Measurements from ENCODE around the gene PRXL2A.
A peak's percentile ranks its signal among the peaks of the same experiment; 100 is the strongest.
"Not testable (repeated sequence)": the region's sequence is repeated elsewhere in the genome, so short reads cannot be mapped to it uniquely, and the experiment has no call there.

PRXL2A gene

DNA sequence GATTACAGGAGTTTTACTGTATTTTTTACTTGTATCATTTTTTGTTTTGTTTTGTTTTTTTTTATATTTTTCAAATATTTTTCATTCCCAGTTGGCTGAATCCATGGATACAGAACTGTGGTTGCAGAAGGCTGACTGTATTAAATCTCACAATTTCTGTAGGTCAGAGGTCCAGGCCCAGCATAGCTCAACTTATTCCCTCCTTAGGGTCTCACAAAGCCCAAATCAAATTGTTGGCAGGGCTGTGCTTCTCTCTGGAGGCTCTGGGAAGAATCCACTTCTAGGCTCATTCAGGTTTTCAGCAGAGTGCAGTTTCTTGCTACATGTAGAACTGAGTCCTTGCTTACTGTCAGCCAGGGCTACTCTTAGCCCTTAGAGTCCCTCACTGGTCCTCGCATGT lies 68.3 kb downstream of the PRXL2A start:
- H3K4me3 ChIP-seq (replicated peaks; ENCODE audit: low read depth, low read length) = no peak overlapping the region
- DNase-seq (ENCODE audit: extremely low read depth, low read depth) = no peak
- TF ChIP-seq, protein P1, sequence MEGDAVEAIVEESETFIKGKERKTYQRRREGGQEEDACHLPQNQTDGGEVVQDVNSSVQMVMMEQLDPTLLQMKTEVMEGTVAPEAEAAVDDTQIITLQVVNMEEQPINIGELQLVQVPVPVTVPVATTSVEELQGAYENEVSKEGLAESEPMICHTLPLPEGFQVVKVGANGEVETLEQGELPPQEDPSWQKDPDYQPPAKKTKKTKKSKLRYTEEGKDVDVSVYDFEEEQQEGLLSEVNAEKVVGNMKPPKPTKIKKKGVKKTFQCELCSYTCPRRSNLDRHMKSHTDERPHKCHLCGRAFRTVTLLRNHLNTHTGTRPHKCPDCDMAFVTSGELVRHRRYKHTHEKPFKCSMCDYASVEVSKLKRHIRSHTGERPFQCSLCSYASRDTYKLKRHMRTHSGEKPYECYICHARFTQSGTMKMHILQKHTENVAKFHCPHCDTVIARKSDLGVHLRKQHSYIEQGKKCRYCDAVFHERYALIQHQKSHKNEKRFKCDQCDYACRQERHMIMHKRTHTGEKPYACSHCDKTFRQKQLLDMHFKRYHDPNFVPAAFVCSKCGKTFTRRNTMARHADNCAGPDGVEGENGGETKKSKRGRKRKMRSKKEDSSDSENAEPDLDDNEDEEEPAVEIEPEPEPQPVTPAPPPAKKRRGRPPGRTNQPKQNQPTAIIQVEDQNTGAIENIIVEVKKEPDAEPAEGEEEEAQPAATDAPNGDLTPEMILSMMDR (IDR thresholded peaks at IDR 0.05; ENCODE audit: low read depth, low read length, missing control alignments) = no peak

DNA sequence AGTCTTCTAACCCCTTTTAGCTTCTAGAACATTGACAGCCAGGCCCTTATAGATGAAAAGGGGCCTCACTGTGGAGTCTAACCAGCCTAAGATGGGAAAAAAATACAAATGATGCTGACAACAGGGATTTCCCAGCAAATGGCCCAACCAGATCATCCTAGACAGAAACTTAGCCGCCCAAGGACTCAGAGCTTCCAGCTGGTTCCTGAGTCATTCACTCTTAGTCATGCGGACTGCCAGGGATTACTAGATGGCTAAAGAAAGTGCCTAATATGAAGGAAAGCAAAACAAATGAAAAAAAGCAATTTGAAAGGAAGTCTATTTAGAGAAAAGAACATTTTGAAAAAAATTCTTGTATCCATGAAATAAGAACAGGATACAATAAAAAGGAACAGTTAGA lies 69.5 kb downstream of the PRXL2A start:
- DNase-seq (ENCODE audit: extremely low read depth, low read depth) = peak; percentile 63
- TF ChIP-seq, protein P1 (IDR thresholded peaks at IDR 0.05; ENCODE audit: low read depth, low read length, missing control alignments) = no peak
- H3K4me3 ChIP-seq (replicated peaks; ENCODE audit: low read depth, low read length) = no peak overlapping the region

DNA sequence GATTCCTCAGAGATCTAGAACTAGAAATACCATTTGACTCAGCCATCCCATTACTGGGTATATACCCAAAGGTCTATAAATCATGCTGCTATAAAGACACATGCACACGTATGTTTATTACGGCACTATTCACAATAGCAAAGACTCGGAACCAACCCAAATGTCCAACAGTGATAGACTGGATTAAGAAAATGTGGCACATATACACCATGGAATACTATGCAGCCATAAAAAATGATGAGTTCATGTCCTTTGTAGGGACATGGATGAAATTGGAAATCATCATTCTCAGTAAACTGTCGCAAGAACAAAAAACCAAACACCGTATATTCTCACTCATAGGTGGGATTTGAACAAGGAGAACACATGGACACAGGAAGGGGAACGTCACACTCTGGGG lies 72.0 kb downstream of the PRXL2A start:
- H3K4me3 ChIP-seq (replicated peaks; ENCODE audit: low read depth, low read length); DNase-seq (ENCODE audit: extremely low read depth, low read depth): not testable (repeated sequence)

DNA sequence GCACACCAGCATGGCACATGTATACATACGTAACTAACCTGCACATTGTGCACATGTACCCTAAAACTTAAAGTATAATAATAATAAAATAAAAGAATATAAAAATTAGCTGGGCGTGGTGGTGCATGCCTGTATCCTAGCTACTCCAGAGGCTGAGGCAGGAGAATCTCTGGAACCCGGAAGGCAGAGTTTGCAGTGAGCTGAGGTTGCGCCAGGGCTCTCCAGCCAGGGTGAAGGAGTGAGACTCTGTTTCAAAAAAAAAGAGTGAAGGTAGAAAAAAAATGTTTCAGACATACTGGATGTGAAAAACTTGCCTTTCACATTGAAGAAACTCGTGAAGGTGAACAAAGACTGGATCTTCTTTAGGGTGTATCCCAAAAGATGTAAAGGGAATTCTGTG lies 72.5 kb downstream of the PRXL2A start:
- no peak overlapping the region for H3K4me3 ChIP-seq (replicated peaks; ENCODE audit: low read depth, low read length)
- TF ChIP-seq, protein P1 (IDR thresholded peaks at IDR 0.05; ENCODE audit: low read depth, low read length, missing control alignments) = no peak
- no peak for DNase-seq (ENCODE audit: extremely low read depth, low read depth)

DNA sequence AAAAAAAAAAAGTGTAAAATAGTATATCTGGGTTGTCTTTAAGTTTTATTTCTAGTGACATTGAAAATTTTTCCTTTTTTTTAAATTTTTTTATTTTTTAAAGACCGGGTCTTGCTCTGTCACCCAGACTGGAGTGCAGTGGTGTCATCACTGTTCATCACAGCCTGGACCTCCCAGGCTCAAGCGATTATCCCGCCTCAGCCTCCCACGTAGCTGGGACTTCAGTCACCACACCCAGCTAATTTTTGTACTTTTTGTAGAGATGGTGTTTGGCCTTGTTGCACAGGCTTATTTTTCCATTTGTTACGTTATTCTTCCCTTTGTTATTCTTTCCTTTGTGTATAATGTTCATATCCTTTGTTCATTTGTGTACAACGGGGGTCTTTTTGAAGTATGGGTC lies 75.9 kb downstream of the PRXL2A start:
- no peak for DNase-seq (ENCODE audit: extremely low read depth, low read depth)
- TF ChIP-seq, protein P1 (IDR thresholded peaks at IDR 0.05; ENCODE audit: low read depth, low read length, missing control alignments) = no peak
- H3K4me3 ChIP-seq (replicated peaks; ENCODE audit: low read depth, low read length) = no peak overlapping the region

DNA sequence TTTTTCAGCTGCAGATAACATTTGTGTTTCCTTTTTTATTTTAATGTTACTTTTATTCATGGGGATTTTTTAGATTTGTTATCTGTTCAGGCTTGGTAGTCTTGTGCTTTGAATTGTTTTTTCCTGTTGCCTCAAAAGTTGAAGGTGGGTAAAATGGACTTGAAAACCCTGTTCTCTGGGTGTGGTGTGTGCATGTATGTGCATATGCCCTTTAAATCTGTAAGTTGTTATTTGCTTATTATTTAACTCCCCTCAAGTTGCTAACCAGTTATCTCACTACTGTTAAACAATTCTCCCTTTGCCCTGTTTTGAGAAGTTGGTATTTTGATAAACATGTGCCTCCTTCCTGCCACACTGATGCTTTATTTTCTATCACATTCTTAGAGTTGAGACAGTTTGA lies 76.3 kb downstream of the PRXL2A start:
- no peak for DNase-seq (ENCODE audit: extremely low read depth, low read depth)
- TF ChIP-seq, protein P1 (IDR thresholded peaks at IDR 0.05; ENCODE audit: low read depth, low read length, missing control alignments) = no peak
- H3K4me3 ChIP-seq (replicated peaks; ENCODE audit: low read depth, low read length) = no peak overlapping the region

DNA sequence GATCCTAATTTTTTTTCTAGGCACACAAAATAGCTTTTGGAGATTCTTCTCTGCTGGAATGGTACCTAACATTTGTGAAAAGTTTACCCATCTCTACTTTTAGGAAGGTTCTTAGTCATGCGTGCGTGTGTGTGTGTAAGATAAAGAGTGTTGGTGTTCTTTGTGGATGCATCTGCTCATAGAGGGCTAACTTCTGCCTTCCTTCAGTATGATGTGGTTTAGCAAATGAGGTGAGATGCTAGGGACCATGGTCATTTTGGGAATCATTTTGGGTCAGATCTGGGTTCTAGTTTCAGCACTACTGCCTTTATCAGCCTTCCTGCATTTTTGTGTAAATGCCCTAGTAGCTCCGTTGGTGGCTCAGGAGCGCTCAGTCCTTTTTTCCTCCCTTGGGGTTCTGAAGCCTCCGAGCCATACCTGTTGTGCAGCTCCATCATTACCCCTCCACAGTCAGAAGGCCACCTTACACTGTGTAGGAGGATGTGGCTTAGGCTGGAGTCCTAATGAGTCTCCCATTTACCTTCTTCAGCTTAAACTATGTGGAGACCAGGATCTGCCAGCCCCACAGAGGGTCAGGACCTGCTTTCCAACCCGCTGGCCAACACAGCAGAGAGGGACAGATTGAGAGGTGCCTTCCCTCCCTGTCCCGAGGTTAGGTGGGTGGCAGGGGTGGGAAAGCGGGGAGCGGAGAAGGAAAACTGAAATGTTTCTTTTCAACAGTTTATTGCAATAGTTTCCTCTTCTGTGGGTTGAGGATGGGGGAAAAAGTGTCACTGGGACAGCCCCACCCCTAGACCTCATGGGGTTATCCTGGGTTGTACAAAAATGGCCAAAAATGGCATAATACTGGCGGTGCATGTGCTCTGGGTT lies 77.0 kb downstream of the PRXL2A start:
- TF ChIP-seq, protein P1 (IDR thresholded peaks at IDR 0.05; ENCODE audit: low read depth, low read length, missing control alignments) = no peak

More for the DNA sequence above, 77.0 kb downstream of the PRXL2A start:
- DNase-seq (ENCODE audit: extremely low read depth, low read depth) = no peak
- H3K4me3 ChIP-seq (replicated peaks; ENCODE audit: low read depth, low read length) = no peak overlapping the region

All from HFF-Myc (cell line).